ENCODE measurements around the gene ARHGEF1.

DNA sequence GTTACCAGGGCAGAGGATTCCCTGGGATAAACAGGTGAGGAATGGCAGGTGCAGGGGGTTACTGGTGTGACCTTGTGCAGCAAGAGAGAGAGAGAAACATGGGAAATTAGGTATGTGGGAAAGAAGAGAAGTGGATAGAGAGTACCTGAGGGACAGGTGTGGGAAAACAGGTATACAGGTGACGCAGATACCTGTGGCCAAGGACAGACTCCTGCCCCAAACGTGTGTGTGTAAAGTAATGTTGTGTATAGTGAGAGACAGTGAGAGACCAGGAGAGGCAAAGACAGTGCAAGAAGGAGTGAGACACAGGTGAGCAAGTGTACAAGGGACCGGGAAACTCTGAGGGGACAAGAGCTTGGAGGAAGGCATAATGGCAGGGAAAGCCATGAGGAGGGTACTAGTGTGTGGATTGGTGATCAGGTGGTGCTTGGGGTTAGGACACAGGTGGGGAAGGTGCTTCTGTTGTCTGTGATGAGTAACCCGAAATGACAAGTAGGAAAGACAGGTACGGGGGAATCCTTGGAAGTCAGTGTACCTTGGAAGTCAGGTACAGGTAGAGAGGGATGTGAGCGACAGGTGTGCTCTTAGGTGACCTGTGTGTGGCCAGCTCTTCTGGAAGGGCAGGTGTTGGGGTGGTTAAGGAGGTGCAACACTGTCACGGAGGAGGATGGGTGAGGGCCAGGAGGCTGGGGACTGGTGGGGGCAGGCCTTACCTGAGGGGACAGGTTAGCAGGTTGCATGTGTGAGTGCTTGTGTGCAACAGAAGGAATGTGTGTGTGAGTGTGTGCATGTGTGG, 42.4 kb downstream of the ARHGEF1 start:
- TF ChIP-seq, protein P1, sequence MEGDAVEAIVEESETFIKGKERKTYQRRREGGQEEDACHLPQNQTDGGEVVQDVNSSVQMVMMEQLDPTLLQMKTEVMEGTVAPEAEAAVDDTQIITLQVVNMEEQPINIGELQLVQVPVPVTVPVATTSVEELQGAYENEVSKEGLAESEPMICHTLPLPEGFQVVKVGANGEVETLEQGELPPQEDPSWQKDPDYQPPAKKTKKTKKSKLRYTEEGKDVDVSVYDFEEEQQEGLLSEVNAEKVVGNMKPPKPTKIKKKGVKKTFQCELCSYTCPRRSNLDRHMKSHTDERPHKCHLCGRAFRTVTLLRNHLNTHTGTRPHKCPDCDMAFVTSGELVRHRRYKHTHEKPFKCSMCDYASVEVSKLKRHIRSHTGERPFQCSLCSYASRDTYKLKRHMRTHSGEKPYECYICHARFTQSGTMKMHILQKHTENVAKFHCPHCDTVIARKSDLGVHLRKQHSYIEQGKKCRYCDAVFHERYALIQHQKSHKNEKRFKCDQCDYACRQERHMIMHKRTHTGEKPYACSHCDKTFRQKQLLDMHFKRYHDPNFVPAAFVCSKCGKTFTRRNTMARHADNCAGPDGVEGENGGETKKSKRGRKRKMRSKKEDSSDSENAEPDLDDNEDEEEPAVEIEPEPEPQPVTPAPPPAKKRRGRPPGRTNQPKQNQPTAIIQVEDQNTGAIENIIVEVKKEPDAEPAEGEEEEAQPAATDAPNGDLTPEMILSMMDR (IDR thresholded peaks at IDR 0.05 in 4 of 5, conservative IDR thresholded peaks at IDR 0.05 in 1 of 5): no peak
- TF ChIP-seq POLR2A (IDR thresholded peaks at IDR 0.05): no peak
